Stimulated activated CD4-positive, alpha-beta T cell treated with anti-CD3 and anti-CD28 coated beads, TNF-alpha, amount 100 ng/mL, for 1 hour (primary cell): ENCODE data around the gene AMIGO1.

Source experiments
- DNase-seq, 3 donors: peaks; one replicate each; pipeline ENCODE4 v3.0.0-alpha.2; 2020; ENCODE audit warnings: low read depth in 3 of 3, low spot score in 1 of 3

Gene AMIGO1, protein sequence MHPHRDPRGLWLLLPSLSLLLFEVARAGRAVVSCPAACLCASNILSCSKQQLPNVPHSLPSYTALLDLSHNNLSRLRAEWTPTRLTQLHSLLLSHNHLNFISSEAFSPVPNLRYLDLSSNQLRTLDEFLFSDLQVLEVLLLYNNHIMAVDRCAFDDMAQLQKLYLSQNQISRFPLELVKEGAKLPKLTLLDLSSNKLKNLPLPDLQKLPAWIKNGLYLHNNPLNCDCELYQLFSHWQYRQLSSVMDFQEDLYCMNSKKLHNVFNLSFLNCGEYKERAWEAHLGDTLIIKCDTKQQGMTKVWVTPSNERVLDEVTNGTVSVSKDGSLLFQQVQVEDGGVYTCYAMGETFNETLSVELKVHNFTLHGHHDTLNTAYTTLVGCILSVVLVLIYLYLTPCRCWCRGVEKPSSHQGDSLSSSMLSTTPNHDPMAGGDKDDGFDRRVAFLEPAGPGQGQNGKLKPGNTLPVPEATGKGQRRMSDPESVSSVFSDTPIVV

DNA sequence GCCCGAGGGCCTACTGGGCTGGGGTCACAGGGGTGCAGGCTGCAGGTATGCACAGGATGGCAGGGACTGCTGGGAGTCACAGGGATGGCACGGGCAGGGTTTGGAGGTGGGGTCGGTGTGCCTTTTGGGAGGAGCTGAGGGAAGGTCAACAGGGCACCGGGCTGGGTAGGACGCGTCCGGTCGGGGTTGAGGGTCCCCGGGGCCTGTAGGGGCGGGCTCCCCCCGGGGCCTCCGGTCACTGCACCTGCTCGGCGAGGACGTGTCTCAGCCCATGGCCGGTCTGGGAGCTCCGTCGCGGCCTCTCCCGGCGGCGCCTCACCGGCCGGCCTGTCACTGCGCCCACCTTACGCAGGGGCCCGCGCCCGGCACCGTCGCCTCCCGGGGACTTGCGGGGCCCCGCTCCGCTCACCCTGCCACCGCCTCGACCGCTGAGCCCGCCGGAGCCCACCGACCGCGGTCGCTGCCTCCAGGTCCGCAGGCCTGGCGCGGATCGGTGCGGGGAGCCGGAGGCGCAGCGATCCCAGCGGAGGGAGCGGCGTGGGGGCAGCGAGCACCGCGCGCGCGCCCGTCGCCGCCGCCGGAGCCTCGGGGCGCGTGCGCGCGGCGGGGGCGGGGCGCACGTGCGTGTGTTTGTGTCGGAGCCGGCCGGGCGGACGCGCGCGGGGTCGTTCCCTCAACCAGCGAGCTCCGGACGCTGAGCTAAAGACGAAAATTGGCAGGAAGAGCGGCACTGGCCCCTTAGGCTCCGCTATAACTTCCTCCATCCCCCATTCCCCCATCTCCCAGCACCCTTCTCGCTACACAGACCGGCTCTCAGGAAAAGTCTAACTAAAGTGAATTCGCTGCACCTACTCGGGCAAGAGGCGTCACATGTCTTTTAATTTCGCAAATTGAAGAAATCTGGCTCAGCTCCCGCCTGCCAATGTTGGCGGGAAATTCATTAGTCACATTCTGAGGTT, at the start of gene AMIGO1:
Gene AMIGO1, minus strand, starts transcription at position 552 of the 959 bp plus-strand sequence. CDS start 815 bp downstream, outside the sequence.
- DNase-seq, result peak in 1 of 3 donors; percentile 59

DNA sequence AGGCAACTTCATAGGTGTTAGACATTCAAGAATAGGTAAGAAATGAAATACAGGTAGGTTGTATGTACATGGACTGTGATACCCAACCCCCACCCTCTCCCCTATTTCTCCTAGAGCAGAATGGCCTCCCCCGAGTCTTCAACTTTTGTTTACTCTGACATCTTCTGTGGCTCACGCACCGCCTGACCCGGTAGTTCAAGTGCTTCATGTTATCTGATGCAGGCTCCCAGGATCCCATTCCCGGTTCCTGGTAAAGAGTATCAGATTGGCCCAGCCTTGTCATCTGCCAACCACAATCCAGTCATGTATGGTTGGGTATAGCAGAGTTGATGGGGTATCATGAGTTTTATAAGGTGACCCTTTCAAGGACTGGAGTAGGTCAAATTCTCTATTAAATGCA, 48.0 kb upstream of the AMIGO1 start:
- no peak for DNase-seq

DNA sequence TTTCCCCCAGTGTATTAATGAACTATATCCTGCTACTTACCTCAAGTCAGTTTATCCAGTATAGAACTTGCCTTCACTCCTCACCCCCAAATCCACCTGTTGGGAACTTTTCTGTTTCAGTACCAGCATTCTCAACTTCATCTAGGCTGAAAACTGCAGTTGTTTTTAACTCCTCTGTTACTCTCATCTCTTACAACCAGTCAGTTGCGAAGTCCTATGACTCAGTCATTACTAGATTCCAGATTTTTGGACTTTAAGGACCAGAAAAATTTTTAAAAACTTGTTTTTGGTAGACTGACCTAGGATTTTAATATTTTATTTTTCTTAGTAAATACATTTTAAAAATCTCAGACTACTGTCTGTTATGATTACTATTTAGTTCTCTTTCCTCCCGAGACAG, 47.0 kb upstream of the AMIGO1 start:
- DNase-seq, result no peak

DNA sequence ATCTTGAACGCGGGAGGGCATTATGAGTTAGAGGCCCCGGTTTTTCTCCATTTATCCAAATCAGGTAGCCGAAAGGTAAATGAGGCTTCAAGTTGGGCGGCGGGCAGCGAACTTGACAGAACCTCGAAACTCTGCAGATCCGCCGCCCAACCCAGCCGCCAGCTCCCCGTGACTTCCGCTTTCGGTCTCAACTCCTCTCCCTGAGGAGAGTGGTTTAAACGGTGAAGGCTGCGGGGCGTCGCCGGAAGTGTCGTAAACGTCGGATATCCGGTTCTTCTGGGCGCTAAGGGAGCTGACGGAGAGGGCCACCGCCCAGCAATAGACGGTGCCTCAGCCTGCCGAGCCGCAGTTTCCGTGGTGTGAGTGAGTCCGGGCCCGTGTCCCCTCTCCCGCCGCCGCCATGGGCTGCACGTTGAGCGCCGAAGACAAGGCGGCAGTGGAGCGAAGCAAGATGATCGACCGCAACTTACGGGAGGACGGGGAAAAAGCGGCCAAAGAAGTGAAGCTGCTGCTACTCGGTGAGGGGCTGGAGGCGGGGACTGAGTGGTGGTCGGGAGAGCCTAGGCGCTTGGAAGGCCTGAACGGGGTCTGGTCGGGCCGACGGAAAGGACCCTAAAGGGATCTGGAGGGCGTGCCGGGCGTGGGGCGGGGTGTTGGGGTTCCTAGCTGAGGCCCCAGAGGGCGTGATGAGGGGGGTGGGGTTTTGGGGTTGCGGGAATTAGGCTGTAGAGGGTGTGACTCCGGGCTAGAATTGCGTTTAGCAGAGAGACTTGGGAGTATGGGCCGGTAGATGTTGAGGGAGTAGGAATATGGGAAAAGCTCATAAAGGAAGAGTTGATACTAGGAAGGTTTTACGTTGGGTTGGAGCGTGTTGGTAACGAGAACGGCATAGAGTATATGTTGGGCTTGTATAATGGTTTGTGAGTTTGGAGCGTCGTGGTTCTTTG, 39.1 kb upstream of the AMIGO1 start, which contains the start of gene GNAI3:
Gene GNAI3, plus strand, starts transcription at position 295 of the 947 bp plus-strand sequence. Its CDS starts 106 bp downstream, at position 401.
- DNase-seq, result peak; percentile 82 to 86 (median 86)

DNA sequence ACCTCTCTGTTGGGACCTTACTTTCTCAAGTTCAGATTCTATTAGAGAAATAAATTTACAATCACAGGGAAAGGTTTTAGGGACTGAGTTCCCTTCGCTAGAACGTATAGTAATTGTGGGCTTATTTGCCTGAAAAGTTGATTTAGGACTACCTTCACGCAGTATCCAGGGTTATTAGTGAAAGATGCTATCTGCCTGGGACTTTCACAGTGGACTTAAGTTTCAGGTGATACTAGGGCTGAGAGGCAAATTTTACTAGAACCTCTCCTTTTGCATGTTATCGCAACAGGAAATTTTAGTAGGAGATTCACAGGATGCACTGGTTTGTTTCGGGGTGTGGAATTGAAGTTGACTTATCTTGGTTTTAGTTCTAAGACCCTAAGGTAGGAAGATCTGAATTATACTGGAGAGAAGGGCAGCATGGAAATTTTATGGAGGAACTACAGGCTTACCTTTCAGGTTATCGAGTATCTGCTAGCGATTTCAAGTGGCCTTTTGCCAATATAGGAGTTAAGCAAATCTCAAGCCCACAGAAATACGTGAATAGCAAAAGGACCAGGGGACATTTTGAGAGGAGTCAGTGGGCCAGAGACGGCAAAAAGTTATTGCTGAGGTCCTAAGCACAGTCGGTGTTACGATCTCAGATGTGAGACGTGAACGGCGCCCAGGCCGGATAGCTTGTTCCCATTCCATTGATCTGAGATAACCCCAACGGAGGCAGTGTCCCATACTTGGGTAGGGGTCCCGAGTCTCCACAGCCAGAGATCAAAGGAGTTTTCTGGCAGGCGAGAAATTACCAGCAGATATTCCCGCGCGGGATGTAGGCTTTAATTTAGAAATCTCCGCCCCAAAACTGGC, 38.2 kb upstream of the AMIGO1 start:
- DNase-seq, result no peak

DNA sequence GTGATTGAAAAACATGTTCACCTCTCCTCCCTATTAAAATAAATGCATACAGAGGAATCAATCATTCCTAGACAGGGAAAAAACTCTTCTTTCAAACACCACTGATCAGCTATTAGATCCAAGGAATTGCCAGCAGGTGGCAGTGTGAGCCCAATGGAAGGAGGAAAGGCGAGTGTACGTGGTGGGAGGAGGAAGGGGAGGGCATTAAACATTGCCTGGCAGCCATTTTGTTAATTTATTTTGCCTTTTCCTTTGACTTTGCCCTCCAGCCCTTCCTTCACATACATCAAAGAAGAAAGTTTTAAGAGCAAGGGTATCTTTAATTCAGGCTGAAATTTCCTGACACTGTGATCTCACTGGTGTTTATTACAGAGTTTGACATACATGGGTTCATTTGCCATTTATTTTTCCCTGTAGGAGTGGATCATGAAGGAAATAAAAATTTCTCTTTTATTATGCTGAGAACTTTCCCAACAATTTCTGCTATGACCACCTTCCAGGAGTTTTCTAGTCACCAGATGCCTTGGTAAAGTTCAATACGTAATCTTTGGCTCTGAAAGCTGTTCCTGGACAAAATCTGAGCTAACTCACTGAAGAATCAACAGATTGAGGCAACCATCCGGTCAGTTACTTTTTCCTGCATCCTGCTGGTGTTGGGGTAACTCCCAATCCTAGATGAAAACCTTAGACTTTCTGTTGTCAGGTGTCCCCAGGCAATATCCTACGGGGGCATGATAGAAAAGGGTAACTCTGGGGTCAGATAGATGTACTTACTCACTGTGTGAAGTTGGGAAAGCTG, 37.0 kb upstream of the AMIGO1 start:
- DNase-seq, result peak; percentile 65 to 75 (median 74)

DNA sequence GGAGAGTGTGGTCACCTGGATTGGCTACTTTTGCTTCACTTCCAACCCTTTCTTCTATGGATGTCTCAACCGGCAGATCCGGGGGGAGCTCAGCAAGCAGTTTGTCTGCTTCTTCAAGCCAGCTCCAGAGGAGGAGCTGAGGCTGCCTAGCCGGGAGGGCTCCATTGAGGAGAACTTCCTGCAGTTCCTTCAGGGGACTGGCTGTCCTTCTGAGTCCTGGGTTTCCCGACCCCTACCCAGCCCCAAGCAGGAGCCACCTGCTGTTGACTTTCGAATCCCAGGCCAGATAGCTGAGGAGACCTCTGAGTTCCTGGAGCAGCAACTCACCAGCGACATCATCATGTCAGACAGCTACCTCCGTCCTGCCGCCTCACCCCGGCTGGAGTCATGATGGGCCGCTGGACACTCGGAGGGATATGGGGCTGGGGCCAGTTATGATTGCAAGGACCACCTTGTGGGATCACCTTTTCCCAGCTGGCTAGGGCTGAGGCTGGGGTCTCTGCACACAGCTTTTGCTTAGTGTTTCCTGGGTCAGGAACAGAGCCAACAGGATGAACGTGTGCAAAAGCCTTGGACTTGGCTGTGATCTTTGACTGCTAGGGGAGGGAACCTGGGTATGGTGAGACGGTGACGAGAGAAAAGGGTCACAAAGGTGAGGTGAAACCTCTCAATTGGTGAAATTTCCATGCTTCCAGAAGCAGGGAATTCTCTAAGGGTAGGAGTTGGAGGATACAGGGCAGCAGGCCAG, 34.6 kb upstream of the AMIGO1 start:
- DNase-seq, result no peak

DNA sequence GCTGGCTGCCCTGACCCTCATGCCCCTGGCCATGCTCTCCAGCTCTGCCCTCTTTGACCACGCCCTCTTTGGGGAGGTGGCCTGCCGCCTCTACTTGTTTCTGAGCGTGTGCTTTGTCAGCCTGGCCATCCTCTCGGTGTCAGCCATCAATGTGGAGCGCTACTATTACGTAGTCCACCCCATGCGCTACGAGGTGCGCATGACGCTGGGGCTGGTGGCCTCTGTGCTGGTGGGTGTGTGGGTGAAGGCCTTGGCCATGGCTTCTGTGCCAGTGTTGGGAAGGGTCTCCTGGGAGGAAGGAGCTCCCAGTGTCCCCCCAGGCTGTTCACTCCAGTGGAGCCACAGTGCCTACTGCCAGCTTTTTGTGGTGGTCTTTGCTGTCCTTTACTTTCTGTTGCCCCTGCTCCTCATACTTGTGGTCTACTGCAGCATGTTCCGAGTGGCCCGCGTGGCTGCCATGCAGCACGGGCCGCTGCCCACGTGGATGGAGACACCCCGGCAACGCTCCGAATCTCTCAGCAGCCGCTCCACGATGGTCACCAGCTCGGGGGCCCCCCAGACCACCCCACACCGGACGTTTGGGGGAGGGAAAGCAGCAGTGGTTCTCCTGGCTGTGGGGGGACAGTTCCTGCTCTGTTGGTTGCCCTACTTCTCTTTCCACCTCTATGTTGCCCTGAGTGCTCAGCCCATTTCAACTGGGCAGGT, 33.9 kb upstream of the AMIGO1 start:
- no peak for DNase-seq

DNA sequence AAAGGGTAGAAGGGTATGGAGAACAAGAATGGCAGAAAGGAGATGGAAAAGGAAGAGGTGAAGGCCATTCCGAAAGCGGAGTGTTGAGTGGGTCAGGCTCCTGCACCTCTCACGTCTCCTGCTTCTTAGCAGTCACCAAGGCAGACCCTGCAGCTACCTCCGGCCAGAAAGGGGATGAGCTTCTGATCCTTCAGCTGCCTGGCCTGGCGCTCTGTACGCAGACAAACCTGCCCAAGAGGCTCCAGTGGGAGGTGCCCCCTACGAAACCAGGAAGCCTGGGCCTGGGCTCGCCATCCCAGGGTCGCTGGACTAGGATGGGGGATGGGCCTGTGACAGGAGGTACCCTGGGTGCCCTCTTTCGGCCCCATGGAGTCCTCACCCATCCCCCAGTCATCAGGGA, 33.1 kb upstream of the AMIGO1 start:
- DNase-seq, result no peak

DNA sequence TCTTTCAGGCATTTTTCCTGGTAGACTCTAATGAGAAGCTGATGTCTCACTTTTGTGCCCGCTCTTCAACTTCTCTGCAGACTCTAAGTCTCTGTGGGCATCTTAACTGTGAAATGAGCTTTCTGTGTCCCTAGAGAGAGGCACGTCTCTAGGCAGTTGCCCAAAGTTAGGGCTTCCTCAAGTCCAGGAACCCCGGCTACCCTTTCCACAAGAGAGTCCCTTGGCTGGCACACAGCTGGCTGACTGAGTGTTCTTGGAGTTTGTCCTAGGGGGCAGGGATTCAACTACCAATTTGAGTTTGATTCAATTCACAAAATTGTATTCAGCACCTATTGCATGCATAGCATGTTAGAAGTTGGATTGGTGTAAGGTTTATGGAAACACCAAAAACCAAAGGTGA, 31.6 kb upstream of the AMIGO1 start:
- DNase-seq, result no peak

DNA sequence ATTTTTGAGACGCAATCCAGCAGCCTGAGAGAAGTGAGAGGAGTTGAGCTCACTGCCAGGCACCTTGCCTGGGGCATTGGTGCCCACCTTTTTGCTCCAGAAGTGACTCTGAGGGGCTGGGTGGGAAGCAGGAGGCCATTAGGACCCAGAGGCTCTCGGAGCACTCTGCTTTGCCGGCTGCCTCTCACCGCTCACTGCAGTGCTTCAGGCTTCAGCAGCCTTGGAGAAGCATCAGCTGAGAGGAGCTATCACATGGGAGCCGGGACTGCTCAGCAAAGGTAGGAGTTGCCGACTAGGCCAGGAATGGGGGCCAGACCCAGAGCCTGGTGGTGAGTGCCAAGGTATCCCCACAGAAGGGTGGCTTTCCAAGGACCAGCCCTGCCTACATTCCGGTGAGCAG, 30.1 kb upstream of the AMIGO1 start, which contains the start of gene GPR61:
Gene GPR61, plus strand, starts transcription at position 197 of the 400 bp plus-strand sequence. CDS start 3,151 bp downstream, outside the sequence.
- DNase-seq, result no peak

DNA sequence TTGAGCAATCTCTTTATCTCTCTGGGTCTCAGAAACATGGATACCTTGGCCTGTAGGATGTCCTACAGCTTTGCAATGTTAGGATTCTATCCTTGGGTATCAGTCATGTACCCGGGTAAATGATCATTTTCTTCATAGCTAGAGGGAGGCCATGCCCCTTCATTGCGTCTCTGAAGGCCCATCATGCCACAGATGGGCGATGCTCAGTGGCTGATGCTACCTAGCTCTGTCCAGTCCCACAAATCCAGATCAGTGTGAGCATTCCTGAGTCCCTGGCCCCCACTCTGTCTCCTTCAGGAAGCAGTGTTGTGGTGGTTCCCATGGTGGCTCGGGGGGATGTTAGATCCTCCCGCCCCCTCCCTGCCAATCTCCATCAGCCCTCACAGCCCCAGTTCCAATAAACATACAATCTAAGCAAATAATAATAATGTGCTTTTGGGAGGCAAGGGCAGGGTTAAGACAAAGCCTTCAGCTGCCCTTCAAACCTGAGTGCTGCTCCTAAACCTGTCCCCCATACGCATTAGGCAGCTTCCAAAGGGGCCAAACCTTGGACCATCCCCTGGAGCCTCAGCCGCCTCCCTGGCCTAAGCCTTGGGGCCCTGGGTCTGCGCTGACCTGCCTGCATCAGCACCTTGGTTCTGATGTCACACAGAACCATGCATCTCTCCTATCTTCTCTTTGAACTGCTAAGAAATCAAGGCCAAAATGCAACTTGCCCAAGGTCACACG, 29.5 kb upstream of the AMIGO1 start:
- DNase-seq, result no peak

DNA sequence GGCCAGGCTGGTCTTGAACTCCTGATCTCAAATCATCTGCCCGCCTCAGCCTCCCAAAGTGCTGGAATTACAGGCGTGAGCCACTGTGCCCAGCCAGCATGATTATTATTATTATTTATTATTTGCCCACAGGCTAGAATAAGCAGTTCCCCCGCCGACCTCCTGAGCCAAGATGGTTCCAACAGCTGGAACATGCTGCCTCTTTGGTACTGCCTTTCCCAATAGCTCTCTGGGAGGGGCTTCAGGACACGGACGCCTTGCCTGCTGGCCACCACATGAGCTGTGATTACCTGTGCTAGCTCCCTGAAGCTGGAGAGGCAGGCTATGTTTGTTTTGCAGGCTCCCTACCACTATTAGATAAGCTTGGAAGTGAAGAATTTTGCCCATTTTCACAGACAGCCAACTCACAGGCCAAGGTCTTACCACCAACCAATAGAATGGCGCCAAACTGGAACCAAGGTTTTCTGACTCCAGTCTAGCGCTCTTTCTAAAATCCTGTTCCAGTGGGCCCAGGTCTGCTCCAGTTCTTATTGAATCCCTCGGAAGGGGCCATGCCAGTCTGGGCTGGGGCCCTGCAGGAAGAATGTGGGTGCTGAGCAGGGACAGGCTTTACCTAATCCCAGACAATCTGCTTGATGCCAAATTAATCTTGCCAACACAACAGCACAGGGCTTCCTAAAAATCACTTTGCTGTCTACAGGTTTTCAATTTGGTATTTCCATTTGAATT, 28.1 kb upstream of the AMIGO1 start:
- no peak for DNase-seq

DNA sequence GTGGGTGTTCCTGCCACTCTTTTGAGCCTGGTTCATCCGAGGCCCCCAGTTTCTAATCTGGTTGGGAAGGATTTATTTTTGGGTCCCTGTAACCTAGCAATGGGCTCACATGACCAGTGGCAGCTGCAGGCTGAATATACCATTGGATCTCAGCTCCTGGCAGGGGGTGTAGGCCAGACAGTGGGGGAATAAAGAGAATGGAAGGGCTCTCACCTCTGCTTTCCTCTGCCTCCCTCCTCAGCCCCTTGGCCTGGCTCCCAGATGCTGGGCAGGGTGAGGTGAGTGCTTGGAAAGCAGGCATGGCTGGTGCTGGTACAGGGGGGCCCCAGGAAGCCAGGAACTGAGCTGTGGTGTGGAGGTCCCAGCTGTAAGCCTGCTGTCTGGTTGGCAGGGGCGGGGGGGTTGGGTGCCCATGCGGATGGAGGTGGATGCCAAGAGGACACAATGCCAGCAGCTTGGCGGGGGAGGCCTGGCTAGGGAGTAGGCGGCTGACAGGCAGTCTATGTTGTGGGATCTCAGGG, 26.5 kb upstream of the AMIGO1 start:
- no peak for DNase-seq

DNA sequence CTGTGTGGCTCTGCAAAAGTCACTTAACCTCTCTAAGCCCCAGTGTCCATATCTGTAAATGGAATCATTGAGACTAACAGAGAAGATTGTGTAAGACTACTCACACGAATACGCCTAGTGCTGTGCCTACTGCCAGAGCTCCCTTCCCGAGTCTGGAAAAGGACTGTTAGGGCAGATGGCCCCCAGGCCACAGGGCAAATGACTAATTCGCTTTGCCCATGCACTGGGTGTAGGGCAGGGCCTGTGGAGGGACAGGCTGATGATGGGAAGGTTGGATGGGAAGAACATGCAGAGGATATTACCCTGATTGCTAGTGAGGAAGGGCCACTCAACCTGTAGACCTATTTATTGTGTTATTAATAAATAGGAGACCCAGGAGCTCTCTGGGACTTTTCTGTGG, 26.0 kb upstream of the AMIGO1 start:
- DNase-seq, result no peak
